ENCODE data around the gene PPIL3.

The PPIL3 gene
- total RNA-seq: 10.2 to 55.4 (median 34.6) reads per million in 18 experiments

- DNase-seq: peak; percentile 98 to 99
Measured at GRCh38 chr2:200888704-200889625, at the start of gene PPIL3, which contains the start of gene NIF3L1. Gene PPIL3 (minus strand): TSS chr2:200889077. CDS start chr2:200887615, 1,462 bp downstream. Gene NIF3L1 (plus strand): TSS chr2:200889371. CDS start chr2:200891944, 2,573 bp downstream.

- DNase-seq: peak; percentile 52 to 70
Measured at GRCh38 chr2:200930947-200931626, 42.2 kb upstream of the PPIL3 start.

- DNase-seq: no peak
Measured at GRCh38 chr2:200929334-200930249, 40.7 kb upstream of the PPIL3 start.

- DNase-seq: no peak
Measured at GRCh38 chr2:200922439-200922838, 33.6 kb upstream of the PPIL3 start.

- no peak for DNase-seq
Measured at GRCh38 chr2:200913654-200914053, 24.8 kb upstream of the PPIL3 start.

- no peak for DNase-seq
Measured at GRCh38 chr2:200909958-200910357, 21.1 kb upstream of the PPIL3 start.

GRCh38 chr2:200905618-200906296 lies 16.9 kb upstream of the PPIL3 start:
- DNase-seq: peak; percentile 64 to 70

- peak; percentile 84 to 85 for DNase-seq
Measured at GRCh38 chr2:200901459-200902072, 12.7 kb upstream of the PPIL3 start.

- DNase-seq: no peak
Measured at GRCh38 chr2:200899482-200899881, 10.6 kb upstream of the PPIL3 start.

GRCh38 chr2:200881715-200882249 lies 7.1 kb downstream of the PPIL3 start:
- DNase-seq: peak; percentile 23 to 58

- no peak for DNase-seq
Measured at GRCh38 chr2:200878289-200878880, 10.5 kb downstream of the PPIL3 start.

GRCh38 chr2:200877443-200877842 lies 11.4 kb downstream of the PPIL3 start:
- no peak for DNase-seq

GRCh38 chr2:200873560-200873959 lies 15.3 kb downstream of the PPIL3 start:
- peak; percentile 50 to 65 for DNase-seq

GRCh38 chr2:200871151-200871550 lies 17.7 kb downstream of the PPIL3 start:
- DNase-seq: no peak

GRCh38 chr2:200869014-200869413 lies 19.9 kb downstream of the PPIL3 start:
- DNase-seq: no peak

GRCh38 chr2:200864176-200865034 lies 24.5 kb downstream of the PPIL3 start, which contains the start of gene CLK1:
Gene CLK1 (minus strand): TSS chr2:200864658. CDS start chr2:200861862, 2,796 bp downstream.
- DNase-seq: peak; percentile 97 to 99

GRCh38 chr2:200863782-200864175 lies 25.1 kb downstream of the PPIL3 start:
- DNase-seq: peak; percentile 80 to 85

- DNase-seq: peak; percentile 57 to 60
Measured at GRCh38 chr2:200862532-200863000, 26.3 kb downstream of the PPIL3 start.

- DNase-seq: no peak
Measured at GRCh38 chr2:200861617-200862155, 27.2 kb downstream of the PPIL3 start.
